Measurements from ENCODE around the gene HPCAL1. TPM values are rescaled to one million over a fixed set of nuclear protein-coding genes. Genes with fewer than 3 reads are reported as not detected.

Gene HPCAL1
- total RNA-seq, 1 donor from 2014 or later = 12.3 TPM

GRCh38 chr2:10265329-10266132, 37.2 kb upstream of the HPCAL1 start:
- H3K4me3 ChIP-seq (ENCODE audit: insufficient read depth, low read depth, low read length) = no peak overlapping the region
- no peaks in the 10 kb centered on the region for H4K20me1 ChIP-seq (ENCODE audit: insufficient read depth, low read length)
- no peak overlapping the region for H3K4me3 Mint-ChIP-seq (ENCODE audit: unreplicated experiment)
- TF ChIP-seq EZH2 (IDR thresholded peaks at IDR 0.05; ENCODE audit: insufficient read depth, low read length) = no peak
- TF ChIP-seq CTCF (IDR thresholded peaks at IDR 0.05; ENCODE audit: insufficient read depth, low read depth, low read length) = no peak
- H3K9me3 Mint-ChIP-seq (ENCODE audit: unreplicated experiment) = peaks cover 5% of the 10 kb centered on the region
- peaks cover 2% of the 10 kb centered on the region for H3K4me1 Mint-ChIP-seq (ENCODE audit: low read depth, unreplicated experiment)
- H3K27me3 ChIP-seq (ENCODE audit: insufficient read depth, low read length) = no peaks in the 10 kb centered on the region
- peaks cover 31% of the 10 kb centered on the region for H3K27me3 Mint-ChIP-seq (ENCODE audit: low read depth, unreplicated experiment)
- no peaks in the 10 kb centered on the region for H3K9me3 ChIP-seq (ENCODE audit: insufficient read depth, low read depth, low read length)
- no peaks in the 10 kb centered on the region for H3K36me3 ChIP-seq (ENCODE audit: insufficient read depth, low read length)
- H2AFZ ChIP-seq (ENCODE audit: low read depth, low read length) = no peak overlapping the region
- H3K27ac ChIP-seq (ENCODE audit: low read depth, low read length) = no peak overlapping the region
- no peak overlapping the region for H3K9ac ChIP-seq (ENCODE audit: low read length)
- peaks cover 6% of the 10 kb centered on the region for H3K4me1 ChIP-seq (ENCODE audit: insufficient read depth, low read length)
- FAIRE-seq (no peak), DNase-seq (ENCODE audit: low read depth) (no peak)
- H3K36me3 Mint-ChIP-seq (ENCODE audit: low read depth, unreplicated experiment) = no peaks in the 10 kb centered on the region
- H3K79me2 ChIP-seq (ENCODE audit: insufficient read depth, low read length) = no peaks in the 10 kb centered on the region
- no peak overlapping the region for H3K4me2 ChIP-seq (ENCODE audit: low read length)
- no peak overlapping the region for H3K27ac Mint-ChIP-seq (ENCODE audit: unreplicated experiment)

- Histone ChIP-seq H2AFZ (ENCODE audit: low read depth, low read length) (no peak overlapping the region), H3K79me2 (ENCODE audit: insufficient read depth, low read length) (no peaks in the 10 kb centered on the region), H3K9me3 (ENCODE audit: insufficient read depth, low read depth, low read length) (no peaks in the 10 kb centered on the region), H3K27ac (ENCODE audit: low read depth, low read length) (no peak overlapping the region), H3K4me3 (ENCODE audit: insufficient read depth, low read depth, low read length) (no peak overlapping the region), H4K20me1 (ENCODE audit: insufficient read depth, low read length) (no peaks in the 10 kb centered on the region), H3K36me3 (ENCODE audit: insufficient read depth, low read length) (no peaks in the 10 kb centered on the region), H3K4me2 (ENCODE audit: low read length) (no peak overlapping the region), H3K27me3 (ENCODE audit: insufficient read depth, low read length) (no peaks in the 10 kb centered on the region), H3K9ac (ENCODE audit: low read length) (no peak overlapping the region), H3K4me1 (ENCODE audit: insufficient read depth, low read length) (peaks cover 7% of the 10 kb centered on the region)
- peak; percentile 35 for DNase-seq (ENCODE audit: low read depth)
- TF ChIP-seq CTCF (IDR thresholded peaks at IDR 0.05; ENCODE audit: insufficient read depth, low read depth, low read length) (no peak), EZH2 (IDR thresholded peaks at IDR 0.05; ENCODE audit: insufficient read depth, low read length) (no peak)
- Mint-ChIP-seq H3K9me3 (ENCODE audit: unreplicated experiment) (peaks cover 5% of the 10 kb centered on the region), H3K36me3 (ENCODE audit: low read depth, unreplicated experiment) (no peaks in the 10 kb centered on the region), H3K27ac (ENCODE audit: unreplicated experiment) (no peak overlapping the region), H3K27me3 (ENCODE audit: low read depth, unreplicated experiment) (peaks cover 30% of the 10 kb centered on the region), H3K4me1 (ENCODE audit: low read depth, unreplicated experiment) (peaks cover 2% of the 10 kb centered on the region), H3K4me3 (ENCODE audit: unreplicated experiment) (no peak overlapping the region)
- no peak for FAIRE-seq
Measured at GRCh38 chr2:10266133-10266620, 36.5 kb upstream of the HPCAL1 start.

- Histone ChIP-seq H3K27ac (ENCODE audit: low read depth, low read length) (no peak overlapping the region), H3K4me1 (ENCODE audit: insufficient read depth, low read length) (peaks cover 7% of the 10 kb centered on the region), H2AFZ (ENCODE audit: low read depth, low read length) (no peak overlapping the region), H3K9ac (ENCODE audit: low read length) (no peak overlapping the region), H4K20me1 (ENCODE audit: insufficient read depth, low read length) (no peaks in the 10 kb centered on the region), H3K4me2 (ENCODE audit: low read length) (no peak overlapping the region), H3K36me3 (ENCODE audit: insufficient read depth, low read length) (no peaks in the 10 kb centered on the region), H3K4me3 (ENCODE audit: insufficient read depth, low read depth, low read length) (no peak overlapping the region), H3K27me3 (ENCODE audit: insufficient read depth, low read length) (no peaks in the 10 kb centered on the region), H3K79me2 (ENCODE audit: insufficient read depth, low read length) (no peaks in the 10 kb centered on the region), H3K9me3 (ENCODE audit: insufficient read depth, low read depth, low read length) (no peaks in the 10 kb centered on the region)
- no peaks in the 10 kb centered on the region for H3K36me3 Mint-ChIP-seq (ENCODE audit: low read depth, unreplicated experiment)
- peaks cover 2% of the 10 kb centered on the region for H3K4me1 Mint-ChIP-seq (ENCODE audit: low read depth, unreplicated experiment)
- no peak for DNase-seq (ENCODE audit: low read depth)
- no peak for FAIRE-seq
- peaks cover 5% of the 10 kb centered on the region for H3K9me3 Mint-ChIP-seq (ENCODE audit: unreplicated experiment)
- H3K27me3 Mint-ChIP-seq (ENCODE audit: low read depth, unreplicated experiment) = peaks cover 25% of the 10 kb centered on the region
- TF ChIP-seq CTCF (IDR thresholded peaks at IDR 0.05; ENCODE audit: insufficient read depth, low read depth, low read length) = no peak
- TF ChIP-seq EZH2 (IDR thresholded peaks at IDR 0.05; ENCODE audit: insufficient read depth, low read length) = no peak
- H3K4me3 Mint-ChIP-seq (ENCODE audit: unreplicated experiment) = no peak overlapping the region
- H3K27ac Mint-ChIP-seq (ENCODE audit: unreplicated experiment) = no peak overlapping the region
Measured at GRCh38 chr2:10267036-10267435, 35.7 kb upstream of the HPCAL1 start.
